Measurements from ENCODE around the gene MAG.

The MAG gene

GRCh38 chr19:35265900-35266519 lies 26.0 kb upstream of the MAG start:
- DNase-seq, result no peak

GRCh38 chr19:35266520-35267352 lies 25.2 kb upstream of the MAG start:
- no peak for DNase-seq

DNA sequence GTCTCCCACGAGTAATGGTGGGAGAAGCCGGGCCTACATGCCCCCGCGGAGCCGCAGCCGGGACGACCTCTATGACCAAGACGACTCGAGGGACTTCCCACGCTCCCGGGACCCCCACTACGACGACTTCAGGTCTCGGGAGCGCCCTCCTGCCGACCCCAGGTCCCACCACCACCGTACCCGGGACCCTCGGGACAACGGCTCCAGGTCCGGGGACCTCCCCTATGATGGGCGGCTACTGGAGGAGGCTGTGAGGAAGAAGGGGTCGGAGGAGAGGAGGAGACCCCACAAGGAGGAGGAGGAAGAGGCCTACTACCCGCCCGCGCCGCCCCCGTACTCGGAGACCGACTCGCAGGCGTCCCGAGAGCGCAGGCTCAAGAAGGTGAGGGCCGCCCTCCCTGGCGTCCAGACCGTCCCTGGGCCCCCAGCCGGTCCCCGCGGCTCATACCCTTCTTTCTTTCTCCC lies 24.6 kb upstream of the MAG start:
- no peak for DNase-seq

DNA sequence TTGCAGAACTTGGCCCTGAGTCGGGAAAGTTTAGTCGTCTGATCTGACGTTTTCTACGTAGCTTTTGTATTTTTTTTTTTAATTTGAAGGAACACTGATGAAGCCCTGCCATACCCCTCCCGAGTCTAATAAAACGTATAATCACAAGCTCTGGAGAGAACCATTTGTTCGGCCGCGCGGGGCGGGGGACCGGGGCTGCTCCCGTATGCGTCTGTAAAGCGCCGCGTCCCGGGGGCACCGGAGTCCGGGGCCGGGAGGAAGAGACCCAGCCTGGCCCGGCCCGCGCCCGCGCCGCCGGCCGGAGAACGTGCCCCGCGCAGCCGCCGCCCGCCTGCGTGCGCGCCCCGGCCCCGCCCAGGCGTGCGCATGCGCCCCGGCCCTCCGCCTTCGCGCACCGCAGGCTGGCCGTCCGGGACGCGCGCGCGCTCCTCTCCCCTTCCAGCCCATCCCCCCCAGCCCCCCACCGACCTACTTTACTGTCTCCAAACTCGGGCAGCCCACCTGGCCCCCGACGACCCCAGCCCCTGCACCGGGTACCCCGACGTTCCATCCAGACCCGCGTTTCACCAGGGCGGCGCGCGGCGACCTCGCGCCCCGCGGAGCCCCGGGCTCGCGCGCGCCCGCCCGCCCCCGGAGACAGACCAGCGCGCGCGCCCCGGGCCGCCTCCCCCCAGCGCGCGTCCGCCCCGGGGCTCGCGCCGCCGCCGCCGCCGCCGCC lies 24.0 kb upstream of the MAG start:
- peak; percentile 38 for DNase-seq

- peak; percentile 49 for DNase-seq
Observed at GRCh38 chr19:35268536-35269437, 23.2 kb upstream of the MAG start, which contains the start of gene USF2. Gene USF2 (plus strand): TSS chr19:35268962. CDS start chr19:35269102, 140 bp downstream.

- DNase-seq, result peak; percentile 67
Observed at GRCh38 chr19:35269438-35270117, 22.4 kb upstream of the MAG start.

- DNase-seq, result no peak
Observed at GRCh38 chr19:35270381-35270811, 21.6 kb upstream of the MAG start.

GRCh38 chr19:35271546-35271945 lies 20.4 kb upstream of the MAG start:
- no peak for DNase-seq

DNA sequence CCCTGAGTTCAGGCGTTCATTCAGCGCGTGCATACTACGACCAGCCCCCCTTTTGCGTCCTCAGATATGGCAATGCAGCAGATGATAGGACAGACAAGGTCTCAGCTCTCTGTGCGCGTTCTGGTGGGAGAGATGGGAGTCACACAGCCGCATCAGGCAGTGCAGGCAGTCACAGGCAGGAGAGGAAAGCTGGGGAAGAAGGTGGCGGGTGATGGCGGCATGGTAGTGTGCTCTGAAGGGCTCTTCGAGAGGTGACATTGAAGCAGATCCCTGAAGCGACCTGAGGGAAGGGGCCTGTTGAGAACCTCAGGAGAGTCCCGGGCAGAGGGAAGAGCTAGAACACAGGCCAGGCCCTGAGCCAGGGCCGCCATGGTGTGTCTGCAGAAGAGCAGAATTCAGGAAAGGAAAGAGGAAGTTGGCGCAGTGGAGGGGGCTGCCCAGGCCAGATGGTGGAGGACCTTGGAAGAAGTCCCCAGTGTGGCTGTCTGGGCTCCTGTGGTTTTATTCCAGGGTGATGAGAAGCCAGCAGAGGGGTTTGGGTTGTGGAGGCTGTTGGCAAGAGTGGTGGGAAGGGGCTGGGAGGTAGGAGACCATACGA lies 19.7 kb upstream of the MAG start:
- DNase-seq, result no peak

- DNase-seq, result no peak
Observed at GRCh38 chr19:35272954-35273649, 18.9 kb upstream of the MAG start.

DNA sequence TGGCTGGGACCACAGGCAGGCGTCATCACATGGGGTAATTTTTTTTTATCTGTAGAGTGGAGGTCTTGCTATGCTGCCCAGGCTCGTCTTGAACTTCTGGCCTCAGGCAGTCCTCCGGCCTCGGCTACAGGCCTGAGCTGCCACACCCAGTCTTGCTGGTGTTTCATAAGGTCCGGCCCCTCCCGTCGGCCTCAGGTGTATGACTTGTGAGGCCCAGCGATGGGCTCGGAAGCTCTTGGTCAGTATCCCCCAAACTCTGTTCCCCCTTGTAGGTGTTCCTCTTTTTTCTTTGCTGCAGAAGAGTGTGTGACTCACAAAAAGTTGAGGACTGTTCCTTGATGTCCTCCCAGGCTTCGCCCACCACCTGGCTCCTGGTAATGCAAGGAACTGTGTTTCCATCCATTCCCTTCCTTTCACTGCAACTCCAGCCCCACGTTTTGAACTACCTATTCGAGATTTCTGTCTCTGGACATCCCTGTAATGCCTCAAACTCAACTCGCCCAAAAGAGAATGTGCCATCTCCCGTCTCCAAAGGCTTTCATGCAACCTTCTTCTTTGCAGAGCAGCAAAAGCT lies 18.2 kb upstream of the MAG start:
- no peak for DNase-seq

DNA sequence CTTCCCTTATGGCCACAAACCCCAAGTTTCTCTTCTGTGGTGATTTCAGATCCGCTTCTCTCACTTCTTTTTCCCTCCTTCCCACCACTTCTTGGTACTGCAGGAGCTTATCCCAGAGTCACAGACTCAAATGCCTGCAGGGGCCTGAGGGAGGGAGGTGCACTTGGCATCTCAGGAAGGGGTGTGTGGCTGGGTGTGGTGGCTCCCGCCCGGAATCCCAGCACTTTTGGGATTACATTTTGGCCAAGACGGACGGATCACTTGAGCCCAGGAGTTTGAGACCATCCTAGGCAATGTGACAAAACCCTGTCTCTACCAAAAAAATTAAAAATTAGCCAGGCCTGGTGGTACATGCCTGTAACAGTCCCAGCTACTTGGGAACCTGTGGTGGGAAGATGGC lies 17.6 kb upstream of the MAG start:
- no peak for DNase-seq

GRCh38 chr19:35276706-35277281 lies 15.2 kb upstream of the MAG start:
- DNase-seq, result no peak

DNA sequence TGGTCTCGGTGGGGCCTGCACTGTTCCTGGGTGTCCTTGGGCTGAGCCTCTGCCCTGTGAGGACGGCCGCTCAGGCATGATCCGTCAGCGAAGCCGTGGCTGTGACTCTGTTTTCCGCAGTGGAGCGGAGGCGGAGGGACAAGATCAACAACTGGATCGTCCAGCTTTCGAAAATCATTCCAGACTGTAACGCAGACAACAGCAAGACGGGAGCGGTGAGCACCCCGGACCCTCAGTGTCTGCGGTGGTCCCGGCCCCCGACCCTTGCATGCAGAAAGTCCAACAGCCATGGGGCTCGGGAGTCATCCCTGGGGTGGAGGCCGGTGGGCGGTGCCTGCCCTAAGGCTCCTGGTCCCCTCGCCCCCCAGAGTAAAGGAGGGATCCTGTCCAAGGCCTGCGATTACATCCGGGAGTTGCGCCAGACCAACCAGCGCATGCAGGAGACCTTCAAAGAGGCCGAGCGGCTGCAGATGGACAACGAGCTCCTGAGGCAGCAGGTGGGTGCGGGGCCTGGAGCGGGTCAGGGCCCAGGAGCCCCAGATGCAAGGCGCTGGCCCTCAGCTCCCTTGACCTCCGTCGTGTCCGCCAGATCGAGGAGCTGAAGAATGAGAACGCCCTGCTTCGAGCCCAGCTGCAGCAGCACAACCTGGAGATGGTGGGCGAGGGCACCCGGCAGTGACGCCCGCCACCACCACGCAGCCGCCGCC lies 13.2 kb upstream of the MAG start:
- DNase-seq, result no peak

- DNase-seq, result no peak
Observed at GRCh38 chr19:35279374-35279773, 12.6 kb upstream of the MAG start.

DNA sequence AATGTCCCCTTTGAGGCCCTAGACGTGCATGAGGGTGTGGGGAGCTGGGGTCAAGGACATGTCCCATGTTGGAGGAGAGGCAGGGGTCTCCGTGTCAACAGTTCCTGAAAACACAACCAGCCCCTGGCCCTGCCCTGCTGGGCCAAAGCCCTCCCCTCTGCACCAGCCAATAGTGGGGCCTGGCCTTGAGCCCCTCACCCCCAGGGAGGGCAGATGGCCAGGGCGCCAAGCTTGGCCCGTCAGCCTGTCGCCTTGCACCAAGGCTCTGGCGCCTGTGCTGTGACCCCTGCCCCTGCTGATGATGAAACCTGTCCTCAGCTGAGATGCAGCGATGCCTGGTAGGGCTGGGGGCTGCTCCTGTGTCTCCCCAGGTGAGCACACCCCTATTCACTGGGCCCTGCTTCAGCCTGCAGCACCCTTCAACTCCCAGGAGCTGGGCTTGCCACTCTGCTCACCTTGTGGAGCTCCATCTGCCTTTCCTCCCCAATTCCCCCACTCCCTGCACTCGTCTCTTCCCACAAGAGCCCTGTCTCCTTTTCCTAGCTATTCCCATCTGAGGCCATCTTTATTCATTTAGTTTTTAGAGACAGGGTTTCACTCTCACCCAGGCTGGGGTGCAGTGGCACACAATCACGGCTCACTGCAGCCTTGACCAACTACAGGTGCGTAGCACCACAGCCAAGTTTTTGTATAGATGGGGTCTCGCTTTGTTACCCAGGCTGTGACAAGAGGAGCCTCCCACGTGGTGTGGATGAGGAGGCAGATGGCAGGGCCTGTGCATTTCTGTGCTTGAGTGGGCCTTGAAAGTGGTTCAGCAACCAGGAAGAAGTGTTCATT lies 11.8 kb upstream of the MAG start:
- no peak for DNase-seq

DNA sequence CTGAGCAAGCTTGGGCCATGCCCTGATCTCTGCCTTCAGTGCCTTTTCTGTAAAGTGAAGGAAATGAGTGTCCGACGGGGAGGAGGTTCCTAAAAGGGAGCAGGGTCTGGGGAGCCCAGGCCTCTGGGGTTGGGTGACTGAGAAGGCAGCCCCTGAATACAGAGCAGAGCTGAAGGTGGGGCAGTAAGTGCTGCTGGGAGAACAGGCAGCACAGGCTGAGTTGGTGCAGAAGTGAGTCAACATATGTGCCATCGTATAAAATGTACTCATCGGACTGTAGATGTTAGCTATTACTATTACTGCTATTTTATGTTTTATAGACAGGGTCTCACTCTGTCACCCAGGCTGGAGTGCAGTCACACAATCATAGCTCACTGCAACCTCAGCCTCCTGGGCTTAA lies 10.7 kb upstream of the MAG start:
- no peak for DNase-seq

Measured in NCI-H1092 treated with DMSO at 0.1 percent for 48 hours (cell line).